ENCODE results near the gene FAM234B. TPM values are rescaled to one million over a fixed set of nuclear protein-coding genes. Genes with fewer than 3 reads are reported as not detected.

Gene FAM234B
- total and polyA plus RNA-seq, 2 experiments from 2014 or later, result 0.66 to 4.1 TPM

GRCh38 chr12:12997156-12997555 is 47.0 kb upstream of the FAM234B start:
- Histone ChIP-seq H3K4me3 (no peak overlapping the region), H3K36me3 (replicated peaks; ENCODE audit: insufficient read depth, low read depth) (no peaks in the 10 kb centered on the region), H3K79me2 (peaks cover 73% of the 10 kb centered on the region), H4K20me1 (ENCODE audit: insufficient read depth, poor library complexity, severe bottlenecking) (peaks cover 15% of the 10 kb centered on the region), H3K9me3 (ENCODE audit: low read depth) (no peaks in the 10 kb centered on the region), H2AFZ (no peak overlapping the region), H3K4me2 (peak overlapping the region; percentile 94), H3K4me1 (ENCODE audit: insufficient read depth) (peaks cover 17% of the 10 kb centered on the region), H3K27ac (no peak overlapping the region), H3K9me2 (replicated peaks; ENCODE audit: insufficient read depth) (no peaks in the 10 kb centered on the region), H3K27me3 (no peaks in the 10 kb centered on the region)
- DNase-seq (ENCODE audit: low spot score), result no peak
- WGBS (ENCODE audit: low lambda C conversion rate, missing lambda C conversion rate), result 77% methylated on average over 3 of the region's 3 CpGs
- TF ChIP-seq EZH2 (IDR thresholded peaks at IDR 0.05; ENCODE audit: borderline replicate concordance), result no peak
- TF ChIP-seq CTCF (IDR thresholded peaks at IDR 0.05; ENCODE audit: poor library complexity), result no peak
- TF ChIP-seq EZH2phosphoT487 (IDR thresholded peaks at IDR 0.05; ENCODE audit: low read depth, severe bottlenecking, unreplicated experiment), result no peak

- H3K4me2 ChIP-seq, result peak overlapping the region; percentile 94
These were observed 46.4 kb upstream of the FAM234B start for GRCh38 chr12:12997734-12998133.

GRCh38 chr12:12998248-12998647 is 45.9 kb upstream of the FAM234B start:
- Histone ChIP-seq H3K4me2 (peak overlapping the region; percentile 94), H3K9me3 (ENCODE audit: low read depth) (no peaks in the 10 kb centered on the region), H2AFZ (no peak overlapping the region), H3K9me2 (replicated peaks; ENCODE audit: insufficient read depth) (no peaks in the 10 kb centered on the region), H3K36me3 (replicated peaks; ENCODE audit: insufficient read depth, low read depth) (no peaks in the 10 kb centered on the region), H3K4me1 (ENCODE audit: insufficient read depth) (peaks cover 14% of the 10 kb centered on the region), H3K27ac (no peak overlapping the region), H3K4me3 (peak overlapping the region; percentile 95), H4K20me1 (ENCODE audit: insufficient read depth, poor library complexity, severe bottlenecking) (peaks cover 15% of the 10 kb centered on the region), H3K27me3 (no peaks in the 10 kb centered on the region), H3K79me2 (peaks cover 71% of the 10 kb centered on the region)
- TF ChIP-seq CTCF (IDR thresholded peaks at IDR 0.05; ENCODE audit: poor library complexity) (no peak), EZH2 (IDR thresholded peaks at IDR 0.05; ENCODE audit: borderline replicate concordance) (no peak), EZH2phosphoT487 (IDR thresholded peaks at IDR 0.05; ENCODE audit: low read depth, severe bottlenecking, unreplicated experiment) (no peak)
- no peak for DNase-seq (ENCODE audit: low spot score)
- 80% methylated on average over 4 of the region's 4 CpGs for WGBS (ENCODE audit: low lambda C conversion rate, missing lambda C conversion rate)

More at GRCh38 chr12:12997734-12998133, 46.4 kb upstream of the FAM234B start:
- no peak overlapping the region for H3K27ac ChIP-seq
- no peaks in the 10 kb centered on the region for H3K36me3 ChIP-seq (replicated peaks; ENCODE audit: insufficient read depth, low read depth)
- no peaks in the 10 kb centered on the region for H3K27me3 ChIP-seq
- H3K79me2 ChIP-seq, result peaks cover 71% of the 10 kb centered on the region
- TF ChIP-seq CTCF (IDR thresholded peaks at IDR 0.05; ENCODE audit: poor library complexity) (no peak), EZH2 (IDR thresholded peaks at IDR 0.05; ENCODE audit: borderline replicate concordance) (no peak)
- H2AFZ ChIP-seq, result no peak overlapping the region
- peaks cover 14% of the 10 kb centered on the region for H3K4me1 ChIP-seq (ENCODE audit: insufficient read depth)
- no peak for DNase-seq (ENCODE audit: low spot score)
- WGBS (ENCODE audit: low lambda C conversion rate, missing lambda C conversion rate), result 50% methylated on average over 2 of the region's 2 CpGs
- no peaks in the 10 kb centered on the region for H3K9me2 ChIP-seq (replicated peaks; ENCODE audit: insufficient read depth)
- no peaks in the 10 kb centered on the region for H3K9me3 ChIP-seq (ENCODE audit: low read depth)
- H3K4me3 ChIP-seq, result no peak overlapping the region
- peaks cover 15% of the 10 kb centered on the region for H4K20me1 ChIP-seq (ENCODE audit: insufficient read depth, poor library complexity, severe bottlenecking)
